ENCODE results near the gene B4GALT2. TPM values are rescaled to one million over a fixed set of nuclear protein-coding genes. Genes with fewer than 3 reads are reported as not detected.
A peak's percentile ranks its signal among the peaks of the same experiment; 100 is the strongest.

Gene B4GALT2
- total RNA-seq, 1 donor from 2014 or later: 23.4 TPM

GRCh38 chr1:43969746-43970466 lies 9.1 kb upstream of the B4GALT2 start, which contains the start of gene DPH2:
Gene DPH2 (plus strand): TSS chr1:43970010. CDS start chr1:43970176, 166 bp downstream.
- DNase-seq (ENCODE audit: low spot score): peak; percentile 97

- DNase-seq (ENCODE audit: low spot score): no peak
Observed at GRCh38 chr1:43970502-43970901, 8.5 kb upstream of the B4GALT2 start.

GRCh38 chr1:43970911-43971310 lies 8.1 kb upstream of the B4GALT2 start:
- no peak for DNase-seq (ENCODE audit: low spot score)

- no peak for DNase-seq (ENCODE audit: low spot score)
Observed at GRCh38 chr1:43971336-43971980, 7.6 kb upstream of the B4GALT2 start.

GRCh38 chr1:43973981-43974442 lies 5.0 kb upstream of the B4GALT2 start:
- no peak for DNase-seq (ENCODE audit: low spot score)

- peak; percentile 96 for DNase-seq (ENCODE audit: low spot score)
Observed at GRCh38 chr1:43974443-43975248, 4.4 kb upstream of the B4GALT2 start, which contains the start of gene ATP6V0B. Gene ATP6V0B (plus strand): TSS chr1:43974960. CDS start chr1:43975041, 81 bp downstream.

- peak; percentile 70 for DNase-seq (ENCODE audit: low spot score)
Observed at GRCh38 chr1:43975249-43975961, 3.6 kb upstream of the B4GALT2 start.

GRCh38 chr1:43976045-43976444 lies 3.0 kb upstream of the B4GALT2 start:
- no peak for DNase-seq (ENCODE audit: low spot score)

GRCh38 chr1:43976890-43977289 lies 2.1 kb upstream of the B4GALT2 start:
- DNase-seq (ENCODE audit: low spot score): no peak

- no peak for DNase-seq (ENCODE audit: low spot score)
Observed at GRCh38 chr1:43977376-43978263, 1.4 kb upstream of the B4GALT2 start.

- no peak for DNase-seq (ENCODE audit: low spot score)
Observed at GRCh38 chr1:43978264-43978550, 803 bp upstream of the B4GALT2 start.

- no peak for DNase-seq (ENCODE audit: low spot score)
Observed at GRCh38 chr1:43979261-43979527, 184 bp downstream of the B4GALT2 start.

- no peak for DNase-seq (ENCODE audit: low spot score)
Observed at GRCh38 chr1:43979528-43980254, 681 bp downstream of the B4GALT2 start.

- no peak for DNase-seq (ENCODE audit: low spot score)
Observed at GRCh38 chr1:43980255-43981134, 1.5 kb downstream of the B4GALT2 start.

- DNase-seq (ENCODE audit: low spot score): no peak
Observed at GRCh38 chr1:43981135-43981491, 2.1 kb downstream of the B4GALT2 start.

- DNase-seq (ENCODE audit: low spot score): no peak
Observed at GRCh38 chr1:43981636-43982035, 2.6 kb downstream of the B4GALT2 start.

GRCh38 chr1:43982241-43982640 lies 3.2 kb downstream of the B4GALT2 start:
- no peak for DNase-seq (ENCODE audit: low spot score)

GRCh38 chr1:43982808-43983207 lies 3.8 kb downstream of the B4GALT2 start:
- DNase-seq (ENCODE audit: low spot score): no peak

- no peak for DNase-seq (ENCODE audit: low spot score)
Observed at GRCh38 chr1:43983253-43983899, 4.4 kb downstream of the B4GALT2 start.

Data from mucosa of gallbladder (tissue), 1 donor.